Choroid plexus epithelial cell (primary cell): Measurements from ENCODE around the gene DEPDC1B.
A peak's percentile ranks its signal among the peaks of the same experiment; 100 is the strongest.
"Not testable (repeated sequence)": the region's sequence is repeated elsewhere in the genome, so short reads cannot be mapped to it uniquely, and the experiment has no call there.

Experiments
- DNase-seq: peaks from one replicate; pipeline ENCODE4 v3.0.0-alpha.2; 2010; ENCODE audit warnings: low read depth
- H3K4me3 ChIP-seq: 2 replicates; pipeline ENCODE4 v1.5.1; 2011; ENCODE audit warnings: low read depth, mild to moderate bottlenecking, control low read depth, low read length, moderate library complexity
- TF ChIP-seq, protein P1 (sequence below): conservative IDR thresholded peaks from 2 replicates; pipeline ENCODE4 v1.5.1; 2011; ENCODE audit warnings: low read depth, mild to moderate bottlenecking, control low read depth, inconsistent platforms, low read length, moderate library complexity

DEPDC1B gene

DNA sequence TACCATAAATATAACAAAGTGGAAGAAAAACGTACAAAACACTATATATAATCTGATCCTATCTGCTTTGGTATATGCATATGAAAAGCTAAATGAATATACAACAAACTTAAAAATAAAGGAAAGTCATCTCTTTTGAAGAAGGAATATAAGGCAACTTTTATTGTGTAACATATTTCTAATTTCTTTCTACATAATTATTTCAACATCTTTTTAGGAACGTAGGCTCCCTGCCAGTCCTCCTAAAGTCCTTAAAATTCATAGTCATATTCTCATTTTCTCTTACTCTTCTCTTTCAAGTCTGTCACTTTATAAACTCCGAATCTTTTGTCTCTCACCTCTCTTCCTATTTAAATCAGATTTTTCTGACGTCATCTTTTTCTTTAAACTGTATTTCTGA, 9.6 kb downstream of the DEPDC1B start:
- H3K4me3 ChIP-seq, result no peak overlapping the region
- no peak for DNase-seq
- TF ChIP-seq, protein P1, sequence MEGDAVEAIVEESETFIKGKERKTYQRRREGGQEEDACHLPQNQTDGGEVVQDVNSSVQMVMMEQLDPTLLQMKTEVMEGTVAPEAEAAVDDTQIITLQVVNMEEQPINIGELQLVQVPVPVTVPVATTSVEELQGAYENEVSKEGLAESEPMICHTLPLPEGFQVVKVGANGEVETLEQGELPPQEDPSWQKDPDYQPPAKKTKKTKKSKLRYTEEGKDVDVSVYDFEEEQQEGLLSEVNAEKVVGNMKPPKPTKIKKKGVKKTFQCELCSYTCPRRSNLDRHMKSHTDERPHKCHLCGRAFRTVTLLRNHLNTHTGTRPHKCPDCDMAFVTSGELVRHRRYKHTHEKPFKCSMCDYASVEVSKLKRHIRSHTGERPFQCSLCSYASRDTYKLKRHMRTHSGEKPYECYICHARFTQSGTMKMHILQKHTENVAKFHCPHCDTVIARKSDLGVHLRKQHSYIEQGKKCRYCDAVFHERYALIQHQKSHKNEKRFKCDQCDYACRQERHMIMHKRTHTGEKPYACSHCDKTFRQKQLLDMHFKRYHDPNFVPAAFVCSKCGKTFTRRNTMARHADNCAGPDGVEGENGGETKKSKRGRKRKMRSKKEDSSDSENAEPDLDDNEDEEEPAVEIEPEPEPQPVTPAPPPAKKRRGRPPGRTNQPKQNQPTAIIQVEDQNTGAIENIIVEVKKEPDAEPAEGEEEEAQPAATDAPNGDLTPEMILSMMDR, result no peak

DNA sequence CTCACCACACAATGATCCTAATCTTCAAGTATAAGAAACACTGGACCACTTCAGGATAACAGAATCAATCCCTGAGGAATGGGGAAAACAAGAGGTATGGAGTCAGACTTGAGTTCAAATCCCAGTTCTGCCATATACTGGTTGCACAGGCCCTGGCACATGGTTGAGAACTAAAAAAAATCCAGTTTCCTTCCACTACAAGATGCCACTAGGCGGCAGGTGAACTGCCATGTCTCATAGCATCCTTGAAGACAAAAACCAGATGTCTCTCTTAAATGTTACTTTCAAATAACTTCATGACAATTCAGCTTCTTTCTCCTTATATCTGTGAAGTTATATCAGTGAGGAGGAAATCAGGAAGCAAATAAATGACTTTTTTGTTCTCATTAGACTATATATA, 11.0 kb downstream of the DEPDC1B start:
- DNase-seq, result no peak
- no peak overlapping the region for H3K4me3 ChIP-seq
- TF ChIP-seq, protein P1, result no peak

DNA sequence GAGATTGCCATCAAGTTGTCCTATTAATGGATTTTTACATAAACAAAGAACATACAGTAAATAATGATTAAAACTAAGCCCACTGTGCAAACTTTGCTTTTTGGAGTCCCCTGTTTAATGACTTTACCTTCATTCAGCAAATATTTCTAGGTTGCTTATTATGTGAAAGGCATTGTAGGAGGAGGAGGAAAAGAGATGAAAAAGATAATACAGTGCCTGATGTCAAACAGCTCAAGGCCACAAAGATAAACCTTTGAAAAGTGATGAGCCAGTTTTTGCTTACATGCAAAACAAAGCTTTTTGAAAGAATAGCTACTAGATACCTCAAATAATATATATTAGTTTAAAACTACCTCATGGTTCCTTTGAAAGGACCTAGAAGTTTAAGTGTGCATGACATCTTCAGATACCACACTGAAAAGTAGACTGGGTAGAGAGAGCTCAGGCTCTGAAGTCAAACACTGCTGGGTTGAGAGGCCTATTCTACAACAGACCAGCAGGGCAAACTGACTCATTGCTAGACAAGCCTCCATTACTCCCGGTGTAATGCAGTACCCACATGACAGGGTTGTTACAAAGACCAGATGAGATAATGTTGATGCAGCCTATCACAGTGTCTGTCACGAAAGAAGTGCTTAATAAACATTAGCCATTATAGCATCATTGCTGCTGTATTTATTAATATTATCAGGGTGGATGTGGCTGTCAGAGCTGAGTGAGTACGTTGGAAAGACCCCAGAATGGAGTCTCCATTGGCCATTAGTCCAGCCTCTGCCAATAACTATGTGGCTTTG, 11.8 kb downstream of the DEPDC1B start:
- H3K4me3 ChIP-seq, result no peak overlapping the region
- DNase-seq, result peak; percentile 85
- TF ChIP-seq, protein P1, result peak; percentile 74

DNA sequence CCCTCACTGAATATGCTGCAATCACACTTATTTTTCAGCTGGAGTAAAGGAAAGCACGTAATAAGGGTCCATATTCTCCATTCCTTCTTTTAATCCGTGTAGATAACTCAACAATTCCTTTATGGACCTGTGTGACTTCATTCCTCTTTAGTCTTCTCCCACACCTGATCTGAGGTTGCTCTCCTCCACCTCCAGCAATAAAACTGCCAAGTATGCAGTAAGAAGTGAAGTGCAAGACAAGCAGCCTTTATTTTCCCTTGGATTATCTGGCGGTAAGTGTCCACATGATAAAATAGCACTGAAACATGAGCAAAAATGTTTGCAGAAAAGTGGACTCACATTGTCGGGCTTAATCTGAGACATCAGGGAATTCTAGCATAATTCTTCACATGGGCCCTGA, 13.8 kb downstream of the DEPDC1B start:
- DNase-seq, result no peak
- no peak overlapping the region for H3K4me3 ChIP-seq
- TF ChIP-seq, protein P1, result no peak

DNA sequence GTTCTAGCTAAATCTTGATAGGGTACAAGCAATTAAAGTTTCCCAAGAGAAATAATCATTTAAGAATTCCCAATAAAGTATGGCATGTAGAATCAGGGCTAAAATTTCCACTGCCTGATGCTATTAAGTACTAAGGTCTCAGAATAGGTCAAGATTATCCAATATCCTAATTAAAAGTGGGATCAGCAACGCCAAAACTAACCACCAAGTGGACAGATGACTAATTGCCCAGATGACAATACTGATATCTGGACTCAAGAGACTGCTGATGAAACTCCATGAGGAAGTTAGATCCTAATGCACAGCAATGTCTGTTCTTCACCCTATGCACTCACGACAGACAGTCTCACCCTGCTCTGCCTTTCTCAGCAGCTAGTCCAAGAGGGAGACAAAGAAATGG, 14.3 kb downstream of the DEPDC1B start:
- TF ChIP-seq, protein P1, result no peak
- no peak for DNase-seq

DNA sequence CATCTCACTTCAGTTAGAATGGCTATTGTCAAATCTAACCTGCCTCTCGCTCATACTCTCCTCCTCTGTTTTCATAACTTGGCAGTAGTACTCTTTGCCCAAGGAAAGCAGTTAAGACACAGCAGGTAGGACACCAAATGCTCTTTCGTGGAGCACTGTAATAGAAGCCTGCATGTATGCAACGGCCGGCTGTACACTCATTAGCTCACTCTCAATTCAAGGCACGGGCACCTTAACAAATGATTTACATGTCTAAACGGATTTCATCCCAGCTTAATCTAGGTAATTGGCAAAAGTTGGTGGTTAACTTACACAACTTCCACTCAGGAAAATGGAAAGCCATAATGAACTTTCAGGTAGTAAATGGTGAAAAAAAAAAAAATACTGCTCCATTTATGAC, 14.9 kb downstream of the DEPDC1B start:
- DNase-seq, result no peak
- H3K4me3 ChIP-seq, result no peak overlapping the region
- TF ChIP-seq, protein P1, result no peak

More for the DNA sequence above, 14.3 kb downstream of the DEPDC1B start:
- H3K4me3 ChIP-seq, result no peak overlapping the region

DNA sequence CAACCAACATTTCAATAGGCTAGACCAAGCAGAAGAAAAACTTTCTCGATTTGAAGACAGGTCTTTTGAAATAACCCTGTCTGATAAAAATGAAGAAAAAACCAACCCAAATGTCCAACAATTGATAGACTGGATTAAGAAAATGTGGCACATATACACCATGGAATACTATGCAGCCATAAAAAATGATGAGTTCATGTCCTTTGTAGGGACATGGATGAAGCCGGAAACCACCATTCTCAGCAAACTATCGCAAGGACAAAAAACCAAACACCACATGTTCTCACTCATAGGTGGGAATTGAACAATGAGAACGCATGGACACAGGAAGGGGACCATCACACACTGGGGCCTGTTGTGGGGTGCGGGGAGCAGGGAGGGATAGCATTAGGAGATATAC, 18.0 kb downstream of the DEPDC1B start:
- not testable (repeated sequence) for DNase-seq, H3K4me3 ChIP-seq
